ENCODE measurements around the gene USP6. TPM values are rescaled to one million over a fixed set of nuclear protein-coding genes. Genes with fewer than 3 reads are reported as not detected.
"Not testable (repeated sequence)": the region's sequence is repeated elsewhere in the genome, so short reads cannot be mapped to it uniquely, and the experiment has no call there.

Gene USP6
- total and polyA plus RNA-seq, 3 donors from 2014 or later, result 19.3 to 50.4 (median 25.1) TPM

- no peak for DNase-seq
- Histone ChIP-seq H3K27me3 (no peaks in the 10 kb centered on the region), H3K4me1 (no peaks in the 10 kb centered on the region), H3K4me3 (no peak overlapping the region), H3K27ac (no peak overlapping the region), H3K36me3 (ENCODE audit: low read depth, missing control alignments) (no peaks in the 10 kb centered on the region), H3K9me3 (no peaks in the 10 kb centered on the region)
- intact Hi-C loops (cut with DNase I; ENCODE audit: low total_unique reads), result no loop called here
- 79 to 83% methylated on average over 2 to 5 of the region's 5 CpGs for WGBS, 2 donors
- TF ChIP-seq, protein P1, sequence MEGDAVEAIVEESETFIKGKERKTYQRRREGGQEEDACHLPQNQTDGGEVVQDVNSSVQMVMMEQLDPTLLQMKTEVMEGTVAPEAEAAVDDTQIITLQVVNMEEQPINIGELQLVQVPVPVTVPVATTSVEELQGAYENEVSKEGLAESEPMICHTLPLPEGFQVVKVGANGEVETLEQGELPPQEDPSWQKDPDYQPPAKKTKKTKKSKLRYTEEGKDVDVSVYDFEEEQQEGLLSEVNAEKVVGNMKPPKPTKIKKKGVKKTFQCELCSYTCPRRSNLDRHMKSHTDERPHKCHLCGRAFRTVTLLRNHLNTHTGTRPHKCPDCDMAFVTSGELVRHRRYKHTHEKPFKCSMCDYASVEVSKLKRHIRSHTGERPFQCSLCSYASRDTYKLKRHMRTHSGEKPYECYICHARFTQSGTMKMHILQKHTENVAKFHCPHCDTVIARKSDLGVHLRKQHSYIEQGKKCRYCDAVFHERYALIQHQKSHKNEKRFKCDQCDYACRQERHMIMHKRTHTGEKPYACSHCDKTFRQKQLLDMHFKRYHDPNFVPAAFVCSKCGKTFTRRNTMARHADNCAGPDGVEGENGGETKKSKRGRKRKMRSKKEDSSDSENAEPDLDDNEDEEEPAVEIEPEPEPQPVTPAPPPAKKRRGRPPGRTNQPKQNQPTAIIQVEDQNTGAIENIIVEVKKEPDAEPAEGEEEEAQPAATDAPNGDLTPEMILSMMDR (IDR thresholded peaks at IDR 0.05), result no peak
- TF ChIP-seq POLR2A (IDR thresholded peaks at IDR 0.05), result no peak
Measured at GRCh38 chr17:5139458-5139732, 23.6 kb downstream of the USP6 start.

DNA sequence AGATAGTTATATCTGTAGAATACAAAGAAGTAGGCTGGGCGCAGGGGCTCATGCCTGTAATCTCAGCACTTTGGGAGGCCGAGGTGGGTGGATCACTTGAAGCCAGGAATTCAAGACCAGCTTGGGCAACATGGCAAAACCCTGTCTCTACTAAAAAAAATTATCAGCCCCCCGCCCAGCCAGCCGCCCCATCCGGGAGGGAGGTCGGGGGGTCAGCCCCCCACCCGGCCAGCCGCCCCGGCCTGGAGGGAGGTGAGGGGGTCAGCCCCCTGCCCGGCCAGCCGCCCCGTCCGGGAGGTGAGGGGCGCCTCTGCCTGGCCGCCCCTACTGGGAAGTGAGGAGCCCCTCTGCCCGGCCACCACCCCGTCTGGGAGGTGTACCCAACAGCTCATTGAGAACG lies 27.0 kb downstream of the USP6 start:
- H3K9me3 ChIP-seq; H3K27ac ChIP-seq; intact Hi-C loops (cut with DNase I; ENCODE audit: low total_unique reads); H3K4me1 ChIP-seq; H3K36me3 ChIP-seq (ENCODE audit: low read depth, missing control alignments); DNase-seq; H3K27me3 ChIP-seq; H3K4me3 ChIP-seq: not testable (repeated sequence)
- WGBS, 2 donors, result 76 to 88% methylated on average over 6 to 18 of the region's 18 CpGs

- H3K4me3 ChIP-seq; DNase-seq; H3K4me1 ChIP-seq; H3K27ac ChIP-seq; H3K36me3 ChIP-seq (ENCODE audit: low read depth, missing control alignments); intact Hi-C loops (cut with DNase I; ENCODE audit: low total_unique reads); H3K9me3 ChIP-seq; H3K27me3 ChIP-seq: not testable (repeated sequence)
- whole genome bisulfite sequencing, 2 donors, result 84 to 85% methylated on average over 1 of the region's 1 CpG
Measured at GRCh38 chr17:5146122-5146521, 30.3 kb downstream of the USP6 start.

DNA sequence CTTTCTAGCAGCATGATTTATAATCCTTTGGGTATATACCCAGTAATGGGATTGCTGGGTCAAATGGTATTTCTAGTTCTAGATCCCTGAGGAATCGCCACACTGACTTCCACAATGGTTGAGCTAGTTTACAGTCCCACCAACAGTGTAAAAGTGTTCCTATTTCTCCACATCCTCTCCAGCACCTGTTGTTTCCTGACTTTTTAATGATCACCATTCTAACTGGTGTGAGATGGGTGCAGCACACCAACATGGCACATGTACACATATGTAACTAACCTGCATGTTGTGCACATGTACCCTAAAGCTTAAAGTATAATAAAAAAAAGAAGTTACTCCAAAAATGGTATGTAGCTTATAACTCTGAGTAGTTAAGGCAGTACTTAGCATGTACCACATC lies 44.9 kb downstream of the USP6 start:
- H3K27ac ChIP-seq; intact Hi-C loops (cut with DNase I; ENCODE audit: low total_unique reads): not testable (repeated sequence)

DNA sequence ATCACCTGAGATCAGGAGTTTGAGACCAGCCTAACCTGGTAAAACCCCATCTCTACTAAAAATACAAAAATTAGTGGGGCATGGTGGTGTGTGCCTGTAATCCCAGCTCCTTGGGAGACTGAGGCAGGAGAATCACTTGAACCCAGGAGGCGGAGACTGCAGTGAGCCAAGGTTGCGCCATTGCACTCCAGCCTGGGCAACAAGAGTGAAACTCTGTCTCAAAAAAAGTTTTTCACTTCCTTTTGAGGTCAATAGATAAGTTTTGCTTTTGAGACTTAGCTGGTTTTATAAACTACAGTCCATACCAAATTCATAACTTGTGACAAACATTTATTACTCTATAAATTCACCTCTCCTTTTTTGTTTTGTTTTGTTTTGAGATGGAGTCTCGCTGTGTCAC lies 46.0 kb downstream of the USP6 start:
- H3K36me3 ChIP-seq (ENCODE audit: low read depth, missing control alignments); H3K4me3 ChIP-seq; H3K27ac ChIP-seq; H3K27me3 ChIP-seq; DNase-seq; H3K4me1 ChIP-seq; intact Hi-C loops (cut with DNase I; ENCODE audit: low total_unique reads); H3K9me3 ChIP-seq: not testable (repeated sequence)
- WGBS, 2 donors, result 90 to 94% methylated on average over 3 of the region's 3 CpGs

More for the DNA sequence above, 44.9 kb downstream of the USP6 start:
- not testable (repeated sequence) for H3K27me3 ChIP-seq; H3K4me1 ChIP-seq; H3K4me3 ChIP-seq; DNase-seq; H3K9me3 ChIP-seq; H3K36me3 ChIP-seq (ENCODE audit: low read depth, missing control alignments)
- WGBS, 2 donors, result 94 to 100% methylated on average over 1 of the region's 1 CpG

DNA sequence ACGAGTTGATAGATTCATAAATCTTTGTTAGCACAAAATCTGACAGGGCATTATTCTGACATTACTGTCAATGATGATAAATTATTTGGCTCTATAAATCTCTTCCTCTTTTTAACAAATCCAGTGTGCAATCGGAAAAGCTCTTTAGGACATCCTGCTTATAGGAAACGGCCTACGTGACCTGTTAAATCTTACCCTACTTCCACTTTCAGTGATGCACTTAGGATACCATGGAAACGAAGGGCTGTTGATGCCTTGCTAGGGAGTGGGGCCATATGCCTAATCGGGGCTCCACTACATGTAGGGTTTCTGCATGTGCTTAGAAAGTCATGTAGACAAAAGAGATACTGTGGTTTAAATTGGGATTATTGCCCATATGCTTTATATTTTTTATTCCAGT lies 48.6 kb downstream of the USP6 start:
- TF ChIP-seq POLR2A (IDR thresholded peaks at IDR 0.05), result no peak
- TF ChIP-seq, protein P1 (IDR thresholded peaks at IDR 0.05), result no peak
- Histone ChIP-seq H3K27me3 (no peaks in the 10 kb centered on the region), H3K9me3 (no peaks in the 10 kb centered on the region), H3K4me1 (no peaks in the 10 kb centered on the region), H3K4me3 (no peak overlapping the region), H3K27ac (no peak overlapping the region), H3K36me3 (ENCODE audit: low read depth, missing control alignments) (no peaks in the 10 kb centered on the region)
- 83 to 87% methylated on average over 6 of the region's 6 CpGs for WGBS, 2 donors
- no peak for DNase-seq
- intact Hi-C loops (cut with DNase I; ENCODE audit: low total_unique reads), result no loop called here

GRCh38 chr17:5165791-5166564 lies 50.1 kb downstream of the USP6 start:
- intact Hi-C loops (cut with DNase I; ENCODE audit: low total_unique reads); H3K9me3 ChIP-seq; H3K36me3 ChIP-seq (ENCODE audit: low read depth, missing control alignments); H3K27ac ChIP-seq; H3K4me3 ChIP-seq; H3K4me1 ChIP-seq; H3K27me3 ChIP-seq; DNase-seq: not testable (repeated sequence)
- 80 to 86% methylated on average over 6 to 7 of the region's 7 CpGs for WGBS, 2 donors

DNA sequence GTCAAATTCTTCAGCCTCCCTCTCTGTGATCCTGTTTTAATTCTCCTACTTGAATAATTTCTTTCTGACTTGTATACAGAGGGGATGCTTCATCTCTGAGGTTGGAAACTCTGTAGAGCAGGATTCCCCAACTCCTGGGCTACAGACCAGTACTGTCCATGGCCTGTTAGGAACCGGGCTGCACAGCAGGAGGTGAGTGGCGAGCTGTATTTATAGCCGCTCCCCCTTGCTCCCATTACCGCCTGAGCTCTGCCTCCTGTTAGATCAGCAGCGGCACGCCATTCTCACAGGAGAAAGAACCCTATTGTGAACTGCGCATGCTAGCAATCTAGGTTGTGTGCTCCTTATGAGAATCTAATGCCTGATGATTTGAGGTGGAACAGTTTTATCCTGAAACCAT lies 59.2 kb downstream of the USP6 start:
- intact Hi-C loops (cut with DNase I; ENCODE audit: low total_unique reads); H3K9me3 ChIP-seq; H3K36me3 ChIP-seq (ENCODE audit: low read depth, missing control alignments); H3K4me1 ChIP-seq; H3K27ac ChIP-seq; DNase-seq; H3K27me3 ChIP-seq; H3K4me3 ChIP-seq: not testable (repeated sequence)
- 91 to 92% methylated on average over 2 to 7 of the region's 7 CpGs for WGBS, 2 donors
